HepG2 (cell line): ENCODE results near the gene ZNF500. TPM values are rescaled to one million over a fixed set of nuclear protein-coding genes. Genes with fewer than 3 reads are reported as not detected.

Experiments
- FOXA1 ChIP-seq, 2 experiments: fragments of 450-650 bp in 1 of 2; sonication (generic) in 1 of 2; formaldehyde crosslinking in 1 of 2; IDR thresholded peaks; 2 replicates each; pipeline versions ENCODE4 v1.4.0 to v1.6.1; 2016 to 2020; ENCODE audit warnings: missing genetic modification reagents in 1 of 2
- HOXA5 ChIP-seq: sonication (generic); formaldehyde crosslinking; IDR thresholded peaks from 2 replicates; pipeline ENCODE4 v1.4.0; 2020; ENCODE audit warnings: missing genetic modification reagents
- JDP2 ChIP-seq: sonication (generic); formaldehyde crosslinking; IDR thresholded peaks from 2 replicates; pipeline ENCODE4 v1.8.1; 2022; ENCODE audit warnings: missing genetic modification reagents, borderline replicate concordance
- KMT2B ChIP-seq: IDR thresholded peaks from 2 replicates; pipeline ENCODE4 v1.6.1; 2016; ENCODE audit warnings: missing genetic modification reagents, missing compliant biosample characterization
- MXD1 ChIP-seq: sonication (generic); formaldehyde crosslinking; IDR thresholded peaks from 2 replicates; pipeline ENCODE4 v1.4.0; 2020; ENCODE audit warnings: mild to moderate bottlenecking, missing genetic modification reagents
- RFX1 ChIP-seq: fragments of 450-650 bp; IDR thresholded peaks from 2 replicates; pipeline ENCODE4 v1.6.1; 2017
- SMARCC2 ChIP-seq: fragments of 450-650 bp; IDR thresholded peaks from 2 replicates; pipeline ENCODE4 v1.6.1; 2017; ENCODE audit warnings: antibody characterized with exemption, mild to moderate bottlenecking
- STAT5B ChIP-seq: sonication (generic); formaldehyde crosslinking; IDR thresholded peaks from 2 replicates; pipeline ENCODE4 v1.4.0; 2020; ENCODE audit warnings: missing genetic modification reagents
- TAF15 ChIP-seq: fragments of 200-400 bp; formaldehyde crosslinking; IDR thresholded peaks from one replicate; pipeline ENCODE4 v1.6.1; 2018; ENCODE audit warnings: mild to moderate bottlenecking, low read depth, low read length; ENCODE audit not compliant: poor library complexity, severe bottlenecking
- YEATS2 ChIP-seq: sonication (generic); formaldehyde crosslinking; IDR thresholded peaks from 2 replicates; pipeline ENCODE4 v1.4.0; 2020; ENCODE audit warnings: missing genetic modification reagents, borderline replicate concordance
- ZNF160 ChIP-seq: sonication (generic); formaldehyde crosslinking; IDR thresholded peaks from 2 replicates; pipeline ENCODE4 v1.8.0; 2022; ENCODE audit warnings: mild to moderate bottlenecking, inconsistent platforms, missing genetic modification reagents
- ZNF30 ChIP-seq: sonication (generic); formaldehyde crosslinking; IDR thresholded peaks from 2 replicates; pipeline ENCODE4 v1.5.0; 2020; ENCODE audit warnings: mild to moderate bottlenecking, missing genetic modification reagents
- ZNF430 ChIP-seq: sonication (generic); formaldehyde crosslinking; IDR thresholded peaks from 2 replicates; pipeline ENCODE4 v1.9.0; 2021; ENCODE audit warnings: mild to moderate bottlenecking, missing genetic modification reagents
- ZNF800 ChIP-seq: sonication (generic); formaldehyde crosslinking; IDR thresholded peaks from 2 replicates; pipeline ENCODE4 v1.4.0; 2020; ENCODE audit warnings: missing genetic modification reagents
- ZSCAN21 ChIP-seq: sonication (generic); formaldehyde crosslinking; IDR thresholded peaks from 2 replicates; pipeline ENCODE4 v1.8.0; 2022; ENCODE audit warnings: mild to moderate bottlenecking, missing genetic modification reagents, moderate library complexity, borderline replicate concordance
- polyA plus RNA-seq, 8 experiments: library from polyadenylated mRNA; depleted of rRNA in 3 of 8; stranded (reverse) in 7 of 8; unstranded in 1 of 8; fragments of >200 nt; fragmentation: Illumina TruSeq in 4 of 8; extraction: Trizol in 4 of 8; gene quantifications; 2 replicates each; pipeline versions ENCODE4 v1.2.1 to v1.2.3, GENCODE V29; 2011 to 2016; ENCODE audit warnings: low read depth in 4 of 8, missing spikeins in 1 of 8, mixed read lengths in 1 of 8; ENCODE audit not compliant: insufficient read depth in 1 of 8
- total RNA-seq, 5 experiments: library from RNA; depleted of rRNA; stranded (reverse); fragments of >200 nt; fragmentation: Illumina TruSeq; extraction: Trizol; gene quantifications; 2 replicates each; pipeline ENCODE4 v1.2.3, GENCODE V29; 2016; ENCODE audit warnings: low read depth in 1 of 5
- TF ChIP-seq, protein P1 (sequence below): sonication (generic); formaldehyde crosslinking; IDR thresholded peaks from 2 replicates; pipeline ENCODE4 v1.4.0; 2020; ENCODE audit warnings: missing genetic modification reagents
- TF ChIP-seq, protein P2 (sequence below): sonication (generic); formaldehyde crosslinking; IDR thresholded peaks from 2 replicates; pipeline ENCODE4 v1.8.1; 2023; ENCODE audit warnings: mild to moderate bottlenecking, missing genetic modification reagents
- TF ChIP-seq, protein P3 (sequence below): sonication (generic); formaldehyde crosslinking; IDR thresholded peaks from 2 replicates; pipeline ENCODE4 v1.9.0; 2021; ENCODE audit warnings: mild to moderate bottlenecking, missing genetic modification reagents

Gene ZNF500
- total and polyA plus RNA-seq, 2 of the 13 experiments (the other 11 are each of a cell fraction or from before 2014, with no cell fraction given) = 6.1 to 12.2 TPM

GRCh38 chr16:4702466-4702808 lies 64.5 kb downstream of the ZNF500 start (continued):
- TF ChIP-seq, protein P1, sequence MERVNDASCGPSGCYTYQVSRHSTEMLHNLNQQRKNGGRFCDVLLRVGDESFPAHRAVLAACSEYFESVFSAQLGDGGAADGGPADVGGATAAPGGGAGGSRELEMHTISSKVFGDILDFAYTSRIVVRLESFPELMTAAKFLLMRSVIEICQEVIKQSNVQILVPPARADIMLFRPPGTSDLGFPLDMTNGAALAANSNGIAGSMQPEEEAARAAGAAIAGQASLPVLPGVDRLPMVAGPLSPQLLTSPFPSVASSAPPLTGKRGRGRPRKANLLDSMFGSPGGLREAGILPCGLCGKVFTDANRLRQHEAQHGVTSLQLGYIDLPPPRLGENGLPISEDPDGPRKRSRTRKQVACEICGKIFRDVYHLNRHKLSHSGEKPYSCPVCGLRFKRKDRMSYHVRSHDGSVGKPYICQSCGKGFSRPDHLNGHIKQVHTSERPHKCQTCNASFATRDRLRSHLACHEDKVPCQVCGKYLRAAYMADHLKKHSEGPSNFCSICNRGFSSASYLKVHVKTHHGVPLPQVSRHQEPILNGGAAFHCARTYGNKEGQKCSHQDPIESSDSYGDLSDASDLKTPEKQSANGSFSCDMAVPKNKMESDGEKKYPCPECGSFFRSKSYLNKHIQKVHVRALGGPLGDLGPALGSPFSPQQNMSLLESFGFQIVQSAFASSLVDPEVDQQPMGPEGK (CRISPR knock-in tag) = no peak
- TF ChIP-seq, protein P2, sequence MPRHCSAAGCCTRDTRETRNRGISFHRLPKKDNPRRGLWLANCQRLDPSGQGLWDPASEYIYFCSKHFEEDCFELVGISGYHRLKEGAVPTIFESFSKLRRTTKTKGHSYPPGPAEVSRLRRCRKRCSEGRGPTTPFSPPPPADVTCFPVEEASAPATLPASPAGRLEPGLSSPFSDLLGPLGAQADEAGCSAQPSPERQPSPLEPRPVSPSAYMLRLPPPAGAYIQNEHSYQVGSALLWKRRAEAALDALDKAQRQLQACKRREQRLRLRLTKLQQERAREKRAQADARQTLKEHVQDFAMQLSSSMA (CRISPR knock-in tag) = no peak
- no peak for TF ChIP-seq FOXA1 (IDR thresholded peaks at IDR 0.05)
- TF ChIP-seq FOXA1 (CRISPR knock-in tag; IDR thresholded peaks at IDR 0.05) = no peak
- no peak for TF ChIP-seq STAT5B (CRISPR knock-in tag)
- no peak for TF ChIP-seq HOXA5 (CRISPR knock-in tag)
- no peak for TF ChIP-seq TAF15
- TF ChIP-seq ZNF800 (CRISPR knock-in tag) = no peak
- TF ChIP-seq YEATS2 (CRISPR knock-in tag) = peak; percentile 27; the same call in 1 of the 2 replicates
- TF ChIP-seq ZNF430 (CRISPR knock-in tag) = no peak
- TF ChIP-seq, protein P3, sequence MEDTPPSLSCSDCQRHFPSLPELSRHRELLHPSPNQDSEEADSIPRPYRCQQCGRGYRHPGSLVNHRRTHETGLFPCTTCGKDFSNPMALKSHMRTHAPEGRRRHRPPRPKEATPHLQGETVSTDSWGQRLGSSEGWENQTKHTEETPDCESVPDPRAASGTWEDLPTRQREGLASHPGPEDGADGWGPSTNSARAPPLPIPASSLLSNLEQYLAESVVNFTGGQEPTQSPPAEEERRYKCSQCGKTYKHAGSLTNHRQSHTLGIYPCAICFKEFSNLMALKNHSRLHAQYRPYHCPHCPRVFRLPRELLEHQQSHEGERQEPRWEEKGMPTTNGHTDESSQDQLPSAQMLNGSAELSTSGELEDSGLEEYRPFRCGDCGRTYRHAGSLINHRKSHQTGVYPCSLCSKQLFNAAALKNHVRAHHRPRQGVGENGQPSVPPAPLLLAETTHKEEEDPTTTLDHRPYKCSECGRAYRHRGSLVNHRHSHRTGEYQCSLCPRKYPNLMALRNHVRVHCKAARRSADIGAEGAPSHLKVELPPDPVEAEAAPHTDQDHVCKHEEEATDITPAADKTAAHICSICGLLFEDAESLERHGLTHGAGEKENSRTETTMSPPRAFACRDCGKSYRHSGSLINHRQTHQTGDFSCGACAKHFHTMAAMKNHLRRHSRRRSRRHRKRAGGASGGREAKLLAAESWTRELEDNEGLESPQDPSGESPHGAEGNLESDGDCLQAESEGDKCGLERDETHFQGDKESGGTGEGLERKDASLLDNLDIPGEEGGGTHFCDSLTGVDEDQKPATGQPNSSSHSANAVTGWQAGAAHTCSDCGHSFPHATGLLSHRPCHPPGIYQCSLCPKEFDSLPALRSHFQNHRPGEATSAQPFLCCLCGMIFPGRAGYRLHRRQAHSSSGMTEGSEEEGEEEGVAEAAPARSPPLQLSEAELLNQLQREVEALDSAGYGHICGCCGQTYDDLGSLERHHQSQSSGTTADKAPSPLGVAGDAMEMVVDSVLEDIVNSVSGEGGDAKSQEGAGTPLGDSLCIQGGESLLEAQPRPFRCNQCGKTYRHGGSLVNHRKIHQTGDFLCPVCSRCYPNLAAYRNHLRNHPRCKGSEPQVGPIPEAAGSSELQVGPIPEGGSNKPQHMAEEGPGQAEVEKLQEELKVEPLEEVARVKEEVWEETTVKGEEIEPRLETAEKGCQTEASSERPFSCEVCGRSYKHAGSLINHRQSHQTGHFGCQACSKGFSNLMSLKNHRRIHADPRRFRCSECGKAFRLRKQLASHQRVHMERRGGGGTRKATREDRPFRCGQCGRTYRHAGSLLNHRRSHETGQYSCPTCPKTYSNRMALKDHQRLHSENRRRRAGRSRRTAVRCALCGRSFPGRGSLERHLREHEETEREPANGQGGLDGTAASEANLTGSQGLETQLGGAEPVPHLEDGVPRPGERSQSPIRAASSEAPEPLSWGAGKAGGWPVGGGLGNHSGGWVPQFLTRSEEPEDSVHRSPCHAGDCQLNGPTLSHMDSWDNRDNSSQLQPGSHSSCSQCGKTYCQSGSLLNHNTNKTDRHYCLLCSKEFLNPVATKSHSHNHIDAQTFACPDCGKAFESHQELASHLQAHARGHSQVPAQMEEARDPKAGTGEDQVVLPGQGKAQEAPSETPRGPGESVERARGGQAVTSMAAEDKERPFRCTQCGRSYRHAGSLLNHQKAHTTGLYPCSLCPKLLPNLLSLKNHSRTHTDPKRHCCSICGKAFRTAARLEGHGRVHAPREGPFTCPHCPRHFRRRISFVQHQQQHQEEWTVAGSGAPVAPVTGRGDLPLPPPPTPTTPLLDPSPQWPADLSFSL (CRISPR knock-in tag) = no peak
- no peak for TF ChIP-seq ZNF160 (CRISPR knock-in tag)
- no peak for TF ChIP-seq KMT2B (CRISPR knock-in tag)
- no peak for TF ChIP-seq ZNF30 (CRISPR knock-in tag)
- no peak for TF ChIP-seq MXD1 (CRISPR knock-in tag)
- no peak for TF ChIP-seq ZSCAN21 (CRISPR knock-in tag)
- TF ChIP-seq RFX1 = no peak
- no peak for TF ChIP-seq JDP2 (CRISPR knock-in tag)
- TF ChIP-seq SMARCC2 = no peak
